Erythroblast (primary cell): ENCODE measurements around the gene DEXI.

ENCODE experiments used
- GATA1 ChIP-seq: IDR thresholded peaks from 2 replicates; pipeline ENCODE4 v1.6.1; 2011; ENCODE audit warnings: low read depth, mild to moderate bottlenecking, control low read depth, low read length, moderate library complexity
- POLR2A ChIP-seq: IDR thresholded peaks from 2 replicates; pipeline ENCODE4 v1.6.1; 2011; ENCODE audit warnings: mild to moderate bottlenecking, low read length

DNA sequence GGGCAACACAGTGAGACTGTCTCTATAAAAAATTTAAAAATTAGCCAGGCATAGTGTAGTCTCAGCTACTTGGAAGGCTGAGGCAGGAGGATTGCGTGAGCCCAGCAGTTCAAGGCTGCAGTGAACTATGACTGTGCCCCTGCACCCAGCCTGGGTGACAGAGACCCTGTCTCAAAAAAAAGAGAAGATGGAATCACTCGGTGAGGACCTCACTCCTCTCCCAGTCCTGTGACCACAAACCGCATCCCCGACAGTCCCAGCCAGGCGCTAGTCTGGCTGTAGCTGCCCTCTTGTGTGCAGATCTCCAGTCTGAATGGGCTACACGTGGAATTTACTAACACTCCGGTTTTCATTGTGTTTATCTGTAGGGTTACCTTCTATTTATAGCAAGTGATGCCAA lies 11.1 kb downstream of the DEXI start:
- TF ChIP-seq POLR2A (no peak), GATA1 (no peak)
